GM23338 (cell line): ENCODE data around the gene NAXE. TPM values are rescaled to one million over a fixed set of nuclear protein-coding genes. Genes with fewer than 3 reads are reported as not detected.

ENCODE experiments used
- ATAC-seq: fragments of 200-7000 bp; cut with Tn5 transposase; 3 replicates; pipeline ENCODE4 v1.9.1; 2020
- DNase-seq: peaks from one replicate; pipeline ENCODE4 v3.0.0-alpha.2; 2015; ENCODE audit warnings: low spot score
- H2AFZ ChIP-seq: fragments of 200-600 bp; sonication (generic); 2 replicates; pipeline ENCODE4 v1.8.0; 2016; ENCODE audit warnings: antibody characterized with exemption, mild to moderate bottlenecking, moderate library complexity
- H3F3A ChIP-seq: fragments of 200-600 bp; sonication (generic); replicated peaks from 2 replicates; pipeline ENCODE4 v1.8.0; 2017; ENCODE audit warnings: antibody characterized with exemption, mixed run types, low read depth
- H3K27ac ChIP-seq: fragments of 200-600 bp; sonication (generic); 2 replicates; pipeline ENCODE4 v1.6.1; 2016; ENCODE audit warnings: low read depth
- H3K27me3 ChIP-seq: fragments of 200-600 bp; sonication (generic); 2 replicates; pipeline ENCODE4 v1.8.0; 2016; ENCODE audit warnings: mild to moderate bottlenecking, mixed run types, moderate library complexity; ENCODE audit not compliant: insufficient read depth
- H3K36me3 ChIP-seq: fragments of 200-600 bp; sonication (generic); 2 replicates; pipeline ENCODE4 v1.8.0; 2016; ENCODE audit warnings: mild to moderate bottlenecking; ENCODE audit not compliant: insufficient read depth
- H3K4me1 ChIP-seq: fragments of 200-600 bp; sonication (generic); 2 replicates; pipeline ENCODE4 v1.8.0; 2016; ENCODE audit warnings: mild to moderate bottlenecking, moderate library complexity; ENCODE audit not compliant: insufficient read depth
- H3K4me2 ChIP-seq: fragments of 200-600 bp; sonication (generic); 2 replicates; pipeline ENCODE4 v1.7.1; 2017; ENCODE audit warnings: mixed run types
- H3K4me3 ChIP-seq: fragments of 200-600 bp; sonication (generic); 2 replicates; pipeline ENCODE4 v1.6.1; 2016; ENCODE audit warnings: mixed run types
- H3K79me2 ChIP-seq: fragments of 200-600 bp; sonication (generic); replicated peaks from 2 replicates; pipeline ENCODE4 v1.8.0; 2017; ENCODE audit warnings: mild to moderate bottlenecking; ENCODE audit not compliant: insufficient read depth
- H3K9me2 ChIP-seq: fragments of 200-600 bp; sonication (generic); 2 replicates; pipeline ENCODE4 v1.8.0; 2017; ENCODE audit not compliant: insufficient read depth
- H4K20me1 ChIP-seq: fragments of 200-600 bp; sonication (generic); replicated peaks from 2 replicates; pipeline ENCODE4 v1.8.0; 2017; ENCODE audit warnings: mild to moderate bottlenecking; ENCODE audit not compliant: insufficient read depth
- H3K27ac Mint-ChIP-seq: 2 replicates; pipeline ENCODE4 v1.8.0; 2020; ENCODE audit warnings: inconsistent platforms, mild to moderate bottlenecking, moderate library complexity, mixed read lengths
- H3K27me3 Mint-ChIP-seq: 3 replicates; pipeline ENCODE4 v1.8.0; 2022; ENCODE audit warnings: low read depth, mild to moderate bottlenecking, moderate library complexity, mixed read lengths, inconsistent platforms; ENCODE audit not compliant: insufficient read depth, poor library complexity
- H3K36me3 Mint-ChIP-seq: 3 replicates; pipeline ENCODE4 v1.8.0; 2021; ENCODE audit warnings: low read depth, mild to moderate bottlenecking, inconsistent platforms, moderate library complexity, mixed read lengths
- H3K4me1 Mint-ChIP-seq: 3 replicates; pipeline ENCODE4 v1.8.0; 2020; ENCODE audit warnings: mild to moderate bottlenecking, inconsistent platforms, mixed read lengths
- H3K4me3 Mint-ChIP-seq: 3 replicates; pipeline ENCODE4 v1.8.0; 2021; ENCODE audit warnings: moderate library complexity, mild to moderate bottlenecking, inconsistent platforms, mixed read lengths
- H3K9me3 Mint-ChIP-seq: 3 replicates; pipeline ENCODE4 v1.8.0; 2020; ENCODE audit warnings: moderate library complexity, mild to moderate bottlenecking, inconsistent platforms, mixed read lengths
- CTCF ChIP-seq, 2 experiments: fragments of 200-600 bp in 1 of 2; sonication (generic) in 1 of 2; conservative IDR thresholded peaks; 2 replicates each; pipeline versions ENCODE4 v1.5.1 to v1.6.1; 2016 to 2017; ENCODE audit warnings: antibody characterized with exemption in 2 of 2, low read depth in 2 of 2, mild to moderate bottlenecking in 2 of 2, moderate library complexity in 1 of 2
- ETS1 ChIP-seq: IDR thresholded peaks from 2 replicates; pipeline ENCODE4 v1.6.1; 2016; ENCODE audit warnings: antibody characterized with exemption
- JUNB ChIP-seq: IDR thresholded peaks from one replicate; pipeline ENCODE4 v1.6.1; 2016; ENCODE audit warnings: antibody characterized with exemption; ENCODE audit not compliant: unreplicated experiment
- NANOG ChIP-seq: IDR thresholded peaks from 2 replicates; pipeline ENCODE4 v1.6.1; 2016; ENCODE audit warnings: antibody characterized with exemption, borderline replicate concordance
- POLR2AphosphoS5 ChIP-seq: IDR thresholded peaks from 2 replicates; pipeline ENCODE4 v1.6.1; 2016; ENCODE audit warnings: antibody characterized with exemption, low read depth
- REST ChIP-seq: IDR thresholded peaks from one replicate; pipeline ENCODE4 v1.6.1; 2018; ENCODE audit warnings: antibody characterized with exemption; ENCODE audit not compliant: unreplicated experiment
- polyA plus RNA-seq: library from polyadenylated mRNA; unstranded; fragments of >200 nt; fragmentation: Nextera tagmentation; extraction: Ambion mirVana; gene quantifications from 2 replicates; pipeline ENCODE4 v1.2.1, GENCODE V29; 2016
- total RNA-seq: library from RNA; depleted of rRNA; stranded (reverse); fragments of >200 nt; shearing (Covaris generic); gene quantifications from 2 replicates; pipeline ENCODE4 v1.2.3, GENCODE V29; 2014

The NAXE gene
- total and polyA plus RNA-seq, 2 experiments from 2014 or later: 82.1 to 87.5 TPM

- H3K4me3 Mint-ChIP-seq: peak overlapping the region; percentile 82
- Histone ChIP-seq H3K27ac (peak overlapping the region; percentile 59; the same call in 1 of the 2 replicates), H3K36me3 (peaks cover 5% of the 10 kb centered on the region), H2AFZ (no peak overlapping the region), H3K4me2 (peak overlapping the region; percentile 80), H3K27me3 (no peaks in the 10 kb centered on the region), H3K9me2 (no peaks in the 10 kb centered on the region), H3K4me3 (peak overlapping the region; percentile 95), H3F3A (peaks cover 34% of the 10 kb centered on the region), H4K20me1 (peaks cover 19% of the 10 kb centered on the region), H3K79me2 (no peaks in the 10 kb centered on the region), H3K4me1 (peaks cover 8% of the 10 kb centered on the region; the same call in 1 of the 2 replicates)
- DNase-seq: peak; percentile 21
- H3K27ac Mint-ChIP-seq: peak overlapping the region; percentile 75; the same call in 1 of the 2 replicates
- H3K27me3 Mint-ChIP-seq: peaks cover 4% of the 10 kb centered on the region
- peaks cover 48% of the 10 kb centered on the region for H3K36me3 Mint-ChIP-seq
- no peaks in the 10 kb centered on the region for H3K9me3 Mint-ChIP-seq
- peak; percentile 29 for ATAC-seq
- H3K4me1 Mint-ChIP-seq: peaks cover 17% of the 10 kb centered on the region
- TF ChIP-seq POLR2AphosphoS5 (peak; percentile 41; the same call in 1 of the 2 replicates), CTCF (conservative IDR thresholded peaks at IDR 0.05; ENCODE audit: low read depth in 2 of 2) (no peak)
Measured at GRCh38 chr1:156592158-156592909, 758 bp downstream of the NAXE start.

- Histone ChIP-seq H3K4me1 (peaks cover 8% of the 10 kb centered on the region; the same call in 1 of the 2 replicates), H3K9me2 (no peaks in the 10 kb centered on the region), H3K4me2 (peak overlapping the region; percentile 80; the same call in 1 of the 2 replicates), H3K27ac (0 out of 2 replicates have a peak overlapping the region, but pooled peaks have one; percentile 39), H4K20me1 (peaks cover 19% of the 10 kb centered on the region), H3K36me3 (peaks cover 11% of the 10 kb centered on the region), H3K79me2 (no peaks in the 10 kb centered on the region), H3F3A (peaks cover 40% of the 10 kb centered on the region), H3K27me3 (no peaks in the 10 kb centered on the region), H3K4me3 (peak overlapping the region; percentile 95), H2AFZ (no peak overlapping the region)
- peaks cover 4% of the 10 kb centered on the region for H3K27me3 Mint-ChIP-seq
- ATAC-seq: no peak
- peak overlapping the region; percentile 82 for H3K4me3 Mint-ChIP-seq
- peaks cover 55% of the 10 kb centered on the region for H3K36me3 Mint-ChIP-seq
- H3K9me3 Mint-ChIP-seq: no peaks in the 10 kb centered on the region
- peaks cover 17% of the 10 kb centered on the region for H3K4me1 Mint-ChIP-seq
- H3K27ac Mint-ChIP-seq: no peak overlapping the region
- TF ChIP-seq JUNB (no peak), POLR2AphosphoS5 (peak; percentile 34; the same call in 1 of the 2 replicates)
- DNase-seq: no peak
Measured at GRCh38 chr1:156592910-156593660, 1.5 kb downstream of the NAXE start.

GRCh38 chr1:156593661-156593989 lies 2.0 kb downstream of the NAXE start:
- Mint-ChIP-seq H3K27me3 (peaks cover 4% of the 10 kb centered on the region), H3K27ac (no peak overlapping the region), H3K36me3 (peaks cover 61% of the 10 kb centered on the region), H3K4me3 (no peak overlapping the region), H3K9me3 (no peaks in the 10 kb centered on the region), H3K4me1 (peaks cover 17% of the 10 kb centered on the region)
- H3K4me1 ChIP-seq: peaks cover 8% of the 10 kb centered on the region; the same call in 1 of the 2 replicates
- no peaks in the 10 kb centered on the region for H3K27me3 ChIP-seq
- peaks cover 19% of the 10 kb centered on the region for H4K20me1 ChIP-seq
- ATAC-seq: no peak
- H3K27ac ChIP-seq: 0 out of 2 replicates have a peak overlapping the region, but pooled peaks have one; percentile 39
- DNase-seq: no peak
- no peak overlapping the region for H3K4me2 ChIP-seq
- no peak overlapping the region for H3K4me3 ChIP-seq
- H3F3A ChIP-seq: peaks cover 45% of the 10 kb centered on the region
- H3K36me3 ChIP-seq: peaks cover 16% of the 10 kb centered on the region
- H3K79me2 ChIP-seq: 0 out of 2 replicates have a peak, but pooled peaks cover under 1% of the 10 kb centered on the region
- H2AFZ ChIP-seq: no peak overlapping the region
- no peaks in the 10 kb centered on the region for H3K9me2 ChIP-seq
- TF ChIP-seq REST (no peak), NANOG (no peak), POLR2AphosphoS5 (no peak), JUNB (no peak), ETS1 (no peak), CTCF (conservative IDR thresholded peaks at IDR 0.05; ENCODE audit: low read depth in 2 of 2) (no peak)
